MM.1S (cell line): Measurements from ENCODE around the gene DAAM2.

ENCODE experiments used
- DNase-seq: peaks from one replicate; pipeline ENCODE4 v3.0.0-alpha.2; 2015
- H2AFZ ChIP-seq: fragments of 300-600 bp; sonication (generic); 2 replicates; pipeline ENCODE4 v1.6.0; 2016; ENCODE audit warnings: antibody characterized with exemption, low read length
- H3F3A ChIP-seq: fragments of 300-600 bp; sonication (generic); 2 replicates; pipeline ENCODE4 v1.6.1; 2016; ENCODE audit warnings: mild to moderate bottlenecking, antibody characterized with exemption, low read length, moderate library complexity, mixed read lengths; ENCODE audit not compliant: insufficient read depth
- H3K27ac ChIP-seq: fragments of 300-600 bp; sonication (generic); 2 replicates; pipeline ENCODE4 v1.5.1; 2016; ENCODE audit warnings: mild to moderate bottlenecking, low read length
- H3K27me3 ChIP-seq: fragments of 300-600 bp; sonication (generic); replicated peaks from 2 replicates; pipeline ENCODE4 v1.6.0; 2016; ENCODE audit warnings: low read length; ENCODE audit not compliant: insufficient read depth
- H3K36me3 ChIP-seq: fragments of 300-600 bp; sonication (generic); replicated peaks from 2 replicates; pipeline ENCODE4 v1.6.1; 2016; ENCODE audit warnings: mild to moderate bottlenecking, low read length, mixed read lengths; ENCODE audit not compliant: insufficient read depth
- H3K4me1 ChIP-seq: fragments of 300-600 bp; sonication (generic); 2 replicates; pipeline ENCODE4 v1.6.1; 2016; ENCODE audit warnings: low read length, mixed read lengths
- H3K4me2 ChIP-seq: fragments of 300-600 bp; sonication (generic); 2 replicates; pipeline ENCODE4 v1.6.0; 2016; ENCODE audit warnings: low read depth, low read length
- H3K4me3 ChIP-seq: fragments of 300-600 bp; sonication (generic); 2 replicates; pipeline ENCODE4 v1.5.1; 2016; ENCODE audit warnings: low read length, mixed read lengths
- H3K79me2 ChIP-seq: fragments of 300-600 bp; sonication (generic); 2 replicates; pipeline ENCODE4 v1.6.1; 2016; ENCODE audit warnings: mixed run types, low read length, mixed read lengths
- H3K9ac ChIP-seq: fragments of 300-600 bp; sonication (generic); 2 replicates; pipeline ENCODE4 v1.6.1; 2016; ENCODE audit warnings: low read length, mixed read lengths
- H3K9me2 ChIP-seq: fragments of 300-600 bp; sonication (generic); replicated peaks from 2 replicates; pipeline ENCODE4 v1.6.1; 2016; ENCODE audit warnings: mild to moderate bottlenecking, low read length, mixed read lengths; ENCODE audit not compliant: insufficient read depth
- H3K9me3 ChIP-seq: fragments of 300-600 bp; sonication (generic); replicated peaks from 2 replicates; pipeline ENCODE4 v1.6.1; 2016; ENCODE audit warnings: mild to moderate bottlenecking, low read length, mixed read lengths; ENCODE audit not compliant: insufficient read depth
- H4K20me1 ChIP-seq: fragments of 300-600 bp; sonication (generic); 2 replicates; pipeline ENCODE4 v1.6.1; 2016; ENCODE audit warnings: mild to moderate bottlenecking, low read length, moderate library complexity, mixed read lengths; ENCODE audit not compliant: insufficient read depth
- CTCF ChIP-seq: fragments of 300-600 bp; sonication (generic); IDR thresholded peaks from 2 replicates; pipeline ENCODE4 v1.5.1; 2016; ENCODE audit warnings: antibody characterized with exemption, low read length, mixed read lengths
- EZH2 ChIP-seq: fragments of 300-600 bp; sonication (generic); optimal IDR thresholded peaks from 2 replicates; pipeline ENCODE3; 2017; ENCODE audit warnings: low read depth, mild to moderate bottlenecking, antibody characterized with exemption, low read length, mixed read lengths
- EZH2phosphoT487 ChIP-seq: fragments of 300-600 bp; sonication (generic); IDR thresholded peaks from 2 replicates; pipeline ENCODE4 v1.6.1; 2018; ENCODE audit warnings: antibody characterized with exemption, low read length

The DAAM2 gene

GRCh38 chr6:39912446-39912845 lies 120.3 kb downstream of the DAAM2 start:
- no peak overlapping the region for H3K9ac ChIP-seq
- no peaks in the 10 kb centered on the region for H3K9me3 ChIP-seq
- TF ChIP-seq EZH2 (no peak), EZH2phosphoT487 (no peak), CTCF (no peak)
- H3K4me3 ChIP-seq = no peak overlapping the region
- no peaks in the 10 kb centered on the region for H3K9me2 ChIP-seq
- no peak overlapping the region for H3K4me2 ChIP-seq
- no peaks in the 10 kb centered on the region for H3K27me3 ChIP-seq
- no peaks in the 10 kb centered on the region for H3F3A ChIP-seq
- no peak overlapping the region for H3K27ac ChIP-seq
- H3K4me1 ChIP-seq = no peaks in the 10 kb centered on the region
- no peaks in the 10 kb centered on the region for H4K20me1 ChIP-seq
- H3K36me3 ChIP-seq = no peaks in the 10 kb centered on the region
- no peak overlapping the region for H2AFZ ChIP-seq
- no peak for DNase-seq
- no peaks in the 10 kb centered on the region for H3K79me2 ChIP-seq

GRCh38 chr6:39913391-39913916 lies 121.3 kb downstream of the DAAM2 start:
- Histone ChIP-seq H3K9ac (no peak overlapping the region), H2AFZ (no peak overlapping the region), H4K20me1 (no peaks in the 10 kb centered on the region), H3K36me3 (no peaks in the 10 kb centered on the region), H3K9me2 (no peaks in the 10 kb centered on the region), H3K4me2 (no peak overlapping the region), H3K4me1 (no peaks in the 10 kb centered on the region), H3K27ac (no peak overlapping the region), H3K79me2 (no peaks in the 10 kb centered on the region), H3F3A (no peaks in the 10 kb centered on the region), H3K27me3 (no peaks in the 10 kb centered on the region), H3K9me3 (no peaks in the 10 kb centered on the region), H3K4me3 (no peak overlapping the region)
- no peak for DNase-seq
- TF ChIP-seq CTCF (no peak), EZH2phosphoT487 (no peak), EZH2 (no peak)

DNA sequence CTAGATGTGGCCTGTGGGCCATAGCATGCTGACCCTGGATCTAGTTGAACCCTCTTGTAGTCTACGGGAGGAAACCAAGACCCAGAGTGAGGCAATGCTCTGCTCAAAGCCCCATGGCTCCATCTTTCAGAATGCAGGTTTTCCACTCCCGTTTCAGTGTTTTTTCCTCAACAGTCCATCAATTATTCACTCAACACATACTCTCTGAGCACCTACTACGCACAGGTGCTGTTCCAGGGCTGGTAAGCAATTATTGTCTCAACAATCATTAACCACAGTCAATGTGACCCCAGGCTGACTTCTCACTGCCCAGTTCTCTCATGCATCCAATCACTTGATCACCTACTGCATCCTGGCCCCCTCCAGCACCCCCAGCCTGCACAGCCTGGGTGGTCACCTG lies 122.1 kb downstream of the DAAM2 start:
- Histone ChIP-seq H3K27me3 (no peaks in the 10 kb centered on the region), H3K9me3 (no peaks in the 10 kb centered on the region), H2AFZ (no peak overlapping the region), H4K20me1 (no peaks in the 10 kb centered on the region), H3K9me2 (no peaks in the 10 kb centered on the region), H3K27ac (no peak overlapping the region), H3K9ac (no peak overlapping the region), H3K36me3 (no peaks in the 10 kb centered on the region), H3K79me2 (no peaks in the 10 kb centered on the region), H3F3A (no peaks in the 10 kb centered on the region), H3K4me3 (no peak overlapping the region), H3K4me1 (no peaks in the 10 kb centered on the region), H3K4me2 (no peak overlapping the region)
- TF ChIP-seq EZH2 (no peak), EZH2phosphoT487 (no peak), CTCF (no peak)
- DNase-seq = no peak
